Testis (tissue), 2 donors: ENCODE data around the gene C6orf52.
"Not testable (repeated sequence)": the region's sequence is repeated elsewhere in the genome, so short reads cannot be mapped to it uniquely, and the experiment has no call there.

Source experiments
- POLR2A ChIP-seq: fragments of 450-650 bp; IDR thresholded peaks from one replicate; pipeline ENCODE4 v1.6.1; 2017; ENCODE audit warnings: antibody characterized with exemption, mild to moderate bottlenecking, moderate library complexity
- TF ChIP-seq, protein P1 (sequence below), 3 experiments: fragments of 450-650 bp in 2 of 3; fragments of 200-600 bp in 1 of 3; sonication (generic) in 1 of 3; IDR thresholded peaks; one replicate each; pipeline ENCODE4 v1.5.1; 2016 to 2019; ENCODE audit warnings: antibody characterized with exemption in 3 of 3, mild to moderate bottlenecking in 2 of 3, moderate library complexity in 1 of 3

DNA sequence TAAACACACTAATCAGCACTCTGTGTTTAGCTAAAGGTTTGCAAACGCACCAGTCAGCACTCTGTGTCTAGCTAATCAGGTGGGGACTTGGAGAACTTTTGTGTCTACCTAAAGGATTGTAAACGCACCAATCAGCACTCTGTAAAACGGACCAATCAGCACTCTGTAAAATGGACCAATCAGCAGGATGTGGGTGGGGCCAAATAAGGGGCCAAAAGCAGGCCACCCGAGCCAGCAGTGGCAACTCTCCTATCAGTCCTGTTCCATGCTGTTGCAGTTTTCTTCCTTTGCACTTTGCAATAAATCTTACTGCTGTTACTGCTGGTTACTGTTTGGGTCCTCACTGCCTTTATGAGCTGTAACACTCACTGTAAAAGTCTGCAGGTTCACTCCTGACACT, 47.2 kb upstream of the C6orf52 start:
- TF ChIP-seq, protein P1, sequence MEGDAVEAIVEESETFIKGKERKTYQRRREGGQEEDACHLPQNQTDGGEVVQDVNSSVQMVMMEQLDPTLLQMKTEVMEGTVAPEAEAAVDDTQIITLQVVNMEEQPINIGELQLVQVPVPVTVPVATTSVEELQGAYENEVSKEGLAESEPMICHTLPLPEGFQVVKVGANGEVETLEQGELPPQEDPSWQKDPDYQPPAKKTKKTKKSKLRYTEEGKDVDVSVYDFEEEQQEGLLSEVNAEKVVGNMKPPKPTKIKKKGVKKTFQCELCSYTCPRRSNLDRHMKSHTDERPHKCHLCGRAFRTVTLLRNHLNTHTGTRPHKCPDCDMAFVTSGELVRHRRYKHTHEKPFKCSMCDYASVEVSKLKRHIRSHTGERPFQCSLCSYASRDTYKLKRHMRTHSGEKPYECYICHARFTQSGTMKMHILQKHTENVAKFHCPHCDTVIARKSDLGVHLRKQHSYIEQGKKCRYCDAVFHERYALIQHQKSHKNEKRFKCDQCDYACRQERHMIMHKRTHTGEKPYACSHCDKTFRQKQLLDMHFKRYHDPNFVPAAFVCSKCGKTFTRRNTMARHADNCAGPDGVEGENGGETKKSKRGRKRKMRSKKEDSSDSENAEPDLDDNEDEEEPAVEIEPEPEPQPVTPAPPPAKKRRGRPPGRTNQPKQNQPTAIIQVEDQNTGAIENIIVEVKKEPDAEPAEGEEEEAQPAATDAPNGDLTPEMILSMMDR (IDR thresholded peaks at IDR 0.05), result not testable (repeated sequence)
- TF ChIP-seq POLR2A, result not testable (repeated sequence)
